ENCODE measurements around the gene TRABD2B. TPM values are rescaled to one million over a fixed set of nuclear protein-coding genes. Genes with fewer than 3 reads are reported as not detected.

The TRABD2B gene
- total and polyA plus RNA-seq, 2 donors (not counting 3 experiments of a cell fraction or from before 2014, with no cell fraction given): not detected

GRCh38 chr1:47830641-47831333, 166.4 kb downstream of the TRABD2B start:
- Histone ChIP-seq H3K27me3 (ENCODE audit: control insufficient read depth in 2 of 2, insufficient read depth in 2 of 2, low read length in 2 of 2) (no peaks in the 10 kb centered on the region), H3K9ac (replicated peaks; ENCODE audit: extremely low read depth, insufficient read depth, low read length) (no peak overlapping the region), H3K27ac (ENCODE audit: insufficient read depth, low read depth, low read length) (no peak overlapping the region), H3K79me2 (ENCODE audit: control insufficient read depth, insufficient read depth, low read length) (no peaks in the 10 kb centered on the region), H3K4me1 (ENCODE audit: control insufficient read depth, extremely low read depth, insufficient read depth, low read length) (no peaks in the 10 kb centered on the region), H3K9me3 (replicated peaks; ENCODE audit: control insufficient read depth, insufficient read depth, low read length) (no peaks in the 10 kb centered on the region), H4K20me1 (replicated peaks; ENCODE audit: control insufficient read depth, extremely low read depth, insufficient read depth, low read length) (no peaks in the 10 kb centered on the region), H2AFZ (ENCODE audit: low read depth, low read length) (no peak overlapping the region), H3K4me2 (ENCODE audit: insufficient read depth, low read length) (no peak overlapping the region), H3K36me3 (ENCODE audit: control insufficient read depth in 2 of 2, extremely low read depth in 1 of 2, insufficient read depth in 2 of 2, low read length in 2 of 2) (no peaks in the 10 kb centered on the region), H3K4me3 (replicated peaks in 1 of 3; ENCODE audit: insufficient read depth in 1 of 3, low read depth in 1 of 3, low read length in 3 of 3) (no peak overlapping the region), H3K9me1 (replicated peaks; ENCODE audit: control insufficient read depth, extremely low read depth, insufficient read depth, low read length) (no peaks in the 10 kb centered on the region)
- dilution Hi-C loops (cut with MboI; ENCODE audit: extremely low pct_ligation_motif_present, low sequenced_read_pairs): no loop called here
- CTCF ChIA-PET: interaction anchor here (1.0 kb wide), 1 partner anchor 15 kb away, joined by 4 read pairs; no protein-coding TSS in a partner anchor
- BruUV-seq (replicated peaks): no TSS peak
- POLR2A ChIA-PET: no interaction called here
- no peak for FAIRE-seq
- intact Hi-C loops (cut with micrococcal nuclease): no loop called here
- TF ChIP-seq MYC (IDR thresholded peaks at IDR 0.05; ENCODE audit: low read depth, low read length) (no peak), JUN (IDR thresholded peaks at IDR 0.05; ENCODE audit: borderline replicate concordance, insufficient read depth, insufficient read length, low read depth) (no peak), CTCF (IDR thresholded peaks at IDR 0.05; ENCODE audit: extremely low read depth in 1 of 2, insufficient read depth in 1 of 2, low read depth in 1 of 2, low read length in 2 of 2) (no peak), EZH2 (IDR thresholded peaks at IDR 0.05; ENCODE audit: borderline replicate concordance, low read depth, low read length, severe bottlenecking) (no peak), FOS (IDR thresholded peaks at IDR 0.05; ENCODE audit: borderline replicate concordance, insufficient read depth, low read length) (no peak), POLR2AphosphoS5 (IDR thresholded peaks at IDR 0.05; ENCODE audit: insufficient read depth, low read depth, low read length) (no peak), GATA2 (IDR thresholded peaks at IDR 0.05; ENCODE audit: insufficient read depth, insufficient read length, low read depth, low read length) (no peak), POLR2A (IDR thresholded peaks at IDR 0.05; ENCODE audit: low read depth, low read length) (no peak), MAX (IDR thresholded peaks at IDR 0.05; ENCODE audit: insufficient read depth, insufficient read length) (no peak)
- DNase-seq (ENCODE audit: low read depth, low spot score): no peak
